Mesothelial cell of epicardium (in vitro differentiated cells): ENCODE results near the gene RDM1. TPM values are rescaled to one million over a fixed set of nuclear protein-coding genes. Genes with fewer than 3 reads are reported as not detected.

ENCODE experiments used
- DNase-seq, 2 experiments: peaks; one replicate each; pipeline ENCODE4 v3.0.0; 2021; ENCODE audit warnings: low spot score in 2 of 2; ENCODE audit not compliant: unreplicated experiment in 2 of 2
- H3K27ac Mint-ChIP-seq: 2 replicates; pipeline ENCODE4 v1.8.0; 2021; ENCODE audit warnings: mixed read lengths
- H3K27me3 Mint-ChIP-seq: 2 replicates; pipeline ENCODE4 v1.8.0; 2021; ENCODE audit warnings: low read depth, mixed read lengths
- H3K36me3 Mint-ChIP-seq: 2 replicates; pipeline ENCODE4 v1.8.0; 2021; ENCODE audit warnings: mixed read lengths
- H3K4me1 Mint-ChIP-seq: 2 replicates; pipeline ENCODE4 v1.8.0; 2021; ENCODE audit warnings: mixed read lengths
- H3K4me3 Mint-ChIP-seq: 2 replicates; pipeline ENCODE4 v1.8.0; 2021; ENCODE audit warnings: mild to moderate bottlenecking, moderate library complexity, mixed read lengths
- H3K9me3 Mint-ChIP-seq: 2 replicates; pipeline ENCODE4 v1.8.0; 2021; ENCODE audit warnings: mixed read lengths
- total RNA-seq: library from RNA; stranded (reverse); gene quantifications from 3 replicates; pipeline ENCODE4 v1.2.1, GENCODE V29; 2021
- TF ChIP-seq, protein P1 (sequence below): fragments of 200-600 bp; sonication (generic); IDR thresholded peaks from one replicate; pipeline ENCODE4 v1.5.0; 2021; ENCODE audit warnings: antibody characterized with exemption; ENCODE audit not compliant: unreplicated experiment

Gene RDM1
- total RNA-seq, 1 donor from 2014 or later = 3.4 TPM

DNA sequence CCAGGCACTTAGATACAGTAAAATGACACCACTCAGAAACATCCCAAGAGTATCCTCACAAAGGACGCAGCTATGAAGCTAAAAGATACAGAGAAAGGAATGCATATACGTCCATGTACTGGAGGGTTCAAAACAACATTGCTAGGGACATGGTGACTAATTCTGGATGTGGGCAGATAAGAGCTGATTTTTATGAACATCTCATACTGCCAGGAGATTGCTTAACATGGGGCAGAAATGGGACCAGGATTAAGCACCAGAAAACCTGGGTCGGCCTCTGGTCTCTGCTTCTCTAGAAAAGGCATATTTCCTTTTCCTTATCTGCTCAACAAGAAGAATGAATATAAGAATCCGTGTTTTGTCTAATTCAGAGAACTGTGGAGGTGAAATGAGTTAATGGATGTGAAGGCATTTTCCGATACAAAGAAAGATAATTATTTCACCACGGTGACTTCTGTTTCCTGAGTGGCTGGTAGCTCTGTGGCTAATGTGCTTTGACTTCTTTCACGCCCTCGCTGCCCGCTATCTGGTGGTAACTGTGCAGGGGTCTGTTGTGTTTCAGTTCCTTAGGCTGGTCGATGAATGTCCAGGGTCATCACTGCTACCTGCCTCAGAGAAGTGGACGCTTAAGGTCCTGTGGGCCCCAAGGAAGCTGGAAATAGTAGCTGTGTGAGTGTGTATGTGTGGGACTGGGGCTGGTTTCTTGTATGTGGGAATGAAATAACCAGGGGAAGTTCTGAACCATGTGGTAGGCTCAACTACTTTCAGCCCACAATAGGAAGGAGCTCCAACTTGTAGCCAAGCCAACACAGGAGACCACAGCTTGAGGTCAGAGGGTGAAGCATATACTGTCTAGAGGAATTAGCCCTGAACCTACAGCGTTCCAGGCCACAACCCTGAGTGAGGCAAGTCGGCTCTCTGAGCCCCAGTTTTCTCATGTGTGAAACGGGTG lies 34.7 kb downstream of the RDM1 start:
- no peak overlapping the region for H3K27ac Mint-ChIP-seq
- H3K36me3 Mint-ChIP-seq = no peaks in the 10 kb centered on the region
- TF ChIP-seq, protein P1, sequence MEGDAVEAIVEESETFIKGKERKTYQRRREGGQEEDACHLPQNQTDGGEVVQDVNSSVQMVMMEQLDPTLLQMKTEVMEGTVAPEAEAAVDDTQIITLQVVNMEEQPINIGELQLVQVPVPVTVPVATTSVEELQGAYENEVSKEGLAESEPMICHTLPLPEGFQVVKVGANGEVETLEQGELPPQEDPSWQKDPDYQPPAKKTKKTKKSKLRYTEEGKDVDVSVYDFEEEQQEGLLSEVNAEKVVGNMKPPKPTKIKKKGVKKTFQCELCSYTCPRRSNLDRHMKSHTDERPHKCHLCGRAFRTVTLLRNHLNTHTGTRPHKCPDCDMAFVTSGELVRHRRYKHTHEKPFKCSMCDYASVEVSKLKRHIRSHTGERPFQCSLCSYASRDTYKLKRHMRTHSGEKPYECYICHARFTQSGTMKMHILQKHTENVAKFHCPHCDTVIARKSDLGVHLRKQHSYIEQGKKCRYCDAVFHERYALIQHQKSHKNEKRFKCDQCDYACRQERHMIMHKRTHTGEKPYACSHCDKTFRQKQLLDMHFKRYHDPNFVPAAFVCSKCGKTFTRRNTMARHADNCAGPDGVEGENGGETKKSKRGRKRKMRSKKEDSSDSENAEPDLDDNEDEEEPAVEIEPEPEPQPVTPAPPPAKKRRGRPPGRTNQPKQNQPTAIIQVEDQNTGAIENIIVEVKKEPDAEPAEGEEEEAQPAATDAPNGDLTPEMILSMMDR = no peak
- H3K4me3 Mint-ChIP-seq = no peak overlapping the region
- no peaks in the 10 kb centered on the region for H3K9me3 Mint-ChIP-seq
- H3K27me3 Mint-ChIP-seq = no peaks in the 10 kb centered on the region
- peaks cover 24% of the 10 kb centered on the region for H3K4me1 Mint-ChIP-seq
- no peak for DNase-seq

DNA sequence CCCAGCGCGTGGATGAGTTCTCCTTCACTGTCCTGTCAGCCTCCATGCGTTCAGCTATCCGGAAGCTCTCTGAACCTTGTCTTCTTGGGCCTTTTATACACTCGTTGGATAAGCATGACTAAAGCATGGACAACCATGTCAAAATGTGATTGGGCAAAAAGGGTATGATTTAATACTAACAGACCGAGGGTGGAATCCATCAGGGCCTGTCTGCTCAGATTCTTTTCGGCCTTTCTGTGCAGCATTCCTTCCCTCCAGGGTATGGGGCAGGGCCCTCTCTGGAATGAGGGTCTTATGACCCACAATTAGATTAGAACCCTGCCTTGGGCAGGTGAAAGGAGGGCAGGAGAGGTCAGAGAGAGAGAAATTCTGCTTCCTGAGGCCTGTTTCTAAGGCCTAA lies 36.4 kb downstream of the RDM1 start:
- DNase-seq = no peak
- H3K27ac Mint-ChIP-seq = no peak overlapping the region
- TF ChIP-seq, protein P1 = no peak
- no peaks in the 10 kb centered on the region for H3K27me3 Mint-ChIP-seq
- H3K4me1 Mint-ChIP-seq = peaks cover 26% of the 10 kb centered on the region
- H3K9me3 Mint-ChIP-seq = no peaks in the 10 kb centered on the region
- H3K4me3 Mint-ChIP-seq = no peak overlapping the region
- H3K36me3 Mint-ChIP-seq = no peaks in the 10 kb centered on the region

- no peaks in the 10 kb centered on the region for H3K9me3 Mint-ChIP-seq
- no peak for DNase-seq
Measured at GRCh38 chr17:35893751-35894150, 36.8 kb downstream of the RDM1 start.

GRCh38 chr17:35892091-35893035 lies 38.2 kb downstream of the RDM1 start:
- H3K36me3 Mint-ChIP-seq = no peaks in the 10 kb centered on the region
- no peaks in the 10 kb centered on the region for H3K9me3 Mint-ChIP-seq
- peak overlapping the region; percentile 67 for H3K27ac Mint-ChIP-seq

More at GRCh38 chr17:35893751-35894150, 36.8 kb downstream of the RDM1 start:
- H3K27me3 Mint-ChIP-seq = no peaks in the 10 kb centered on the region
- H3K4me3 Mint-ChIP-seq = no peak overlapping the region
- H3K27ac Mint-ChIP-seq = no peak overlapping the region
- peaks cover 31% of the 10 kb centered on the region for H3K4me1 Mint-ChIP-seq
- H3K36me3 Mint-ChIP-seq = no peaks in the 10 kb centered on the region
- TF ChIP-seq, protein P1 = no peak

GRCh38 chr17:35891269-35891668 lies 39.3 kb downstream of the RDM1 start:
- Mint-ChIP-seq H3K27ac (peak overlapping the region; percentile 71), H3K27me3 (no peaks in the 10 kb centered on the region)

More at GRCh38 chr17:35892091-35893035, 38.2 kb downstream of the RDM1 start:
- Mint-ChIP-seq H3K4me3 (no peak overlapping the region), H3K27me3 (no peaks in the 10 kb centered on the region), H3K4me1 (peaks cover 31% of the 10 kb centered on the region)
- no peak for DNase-seq
- TF ChIP-seq, protein P1 = no peak

More at GRCh38 chr17:35891269-35891668, 39.3 kb downstream of the RDM1 start:
- no peaks in the 10 kb centered on the region for H3K36me3 Mint-ChIP-seq
- peaks cover 31% of the 10 kb centered on the region for H3K4me1 Mint-ChIP-seq
- no peak for DNase-seq
- TF ChIP-seq, protein P1 = no peak
- no peaks in the 10 kb centered on the region for H3K9me3 Mint-ChIP-seq
- no peak overlapping the region for H3K4me3 Mint-ChIP-seq
